GM18519 (cell line): Measurements from ENCODE around the gene SIX5.
A peak's percentile ranks its signal among the peaks of the same experiment; 100 is the strongest.

Experiments
- ATAC-seq: cut with Tn5 transposase; IDR thresholded peaks from one replicate; pipeline ENCODE4 v1.9.1; 2021; ENCODE audit warnings: mild to moderate bottlenecking, moderate library complexity; ENCODE audit not compliant: unreplicated experiment, low FRiP score

Gene SIX5

GRCh38 chr19:45717131-45717982 lies 51.7 kb downstream of the SIX5 start:
- ATAC-seq: peak; percentile 85

- ATAC-seq: no peak
Measured at GRCh38 chr19:45716359-45717130, 52.5 kb downstream of the SIX5 start.

GRCh38 chr19:45715139-45715538 lies 53.9 kb downstream of the SIX5 start:
- no peak for ATAC-seq
